B cell (primary cell): ENCODE data around the gene ANAPC4.

ENCODE experiments used
- EZH2 ChIP-seq: IDR thresholded peaks from 2 replicates; pipeline ENCODE4 v1.6.1; 2012; ENCODE audit warnings: borderline replicate concordance, low read depth, mild to moderate bottlenecking, moderate library complexity, low read length; ENCODE audit not compliant: insufficient read depth, poor library complexity, severe bottlenecking
- TF ChIP-seq, protein P1 (sequence below): fragments of 200-600 bp; IDR thresholded peaks from one replicate; pipeline ENCODE4 v1.8.0; 2022; ENCODE audit warnings: antibody characterized with exemption, mild to moderate bottlenecking

DNA sequence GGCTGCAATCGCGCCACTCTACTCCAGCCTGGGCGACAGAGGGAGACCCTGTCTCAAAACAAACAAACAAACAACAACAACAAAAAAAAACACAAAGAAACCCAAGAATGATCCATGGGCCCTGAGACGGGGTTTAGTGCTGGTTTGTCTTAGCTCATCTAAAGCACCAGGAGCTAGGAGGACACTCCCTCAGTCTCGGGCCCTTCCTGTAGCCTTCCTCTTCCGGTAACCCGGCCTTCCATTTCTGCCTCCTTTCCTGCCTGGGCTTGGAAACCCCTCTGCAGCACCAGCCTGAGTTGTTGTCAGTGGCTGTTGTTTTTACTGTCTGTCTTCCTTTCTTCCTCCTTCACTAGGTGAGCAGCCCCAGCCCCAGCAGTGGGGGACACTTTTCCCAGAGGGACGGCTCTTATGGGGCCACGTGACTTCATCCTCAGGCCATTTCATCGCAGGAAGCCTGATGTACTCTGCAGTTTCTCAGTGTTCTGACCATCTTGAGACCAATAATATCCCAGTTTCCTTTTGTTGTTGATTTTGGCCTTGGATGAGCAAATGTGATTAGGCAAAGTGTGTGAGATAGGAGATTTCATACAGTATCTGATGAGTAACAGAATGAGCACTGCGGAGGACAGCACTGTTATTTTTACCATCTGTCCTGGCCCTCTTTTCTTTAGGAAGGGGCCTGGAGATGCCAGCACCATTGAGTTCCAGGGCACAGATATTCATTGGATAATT, 90.1 kb downstream of the ANAPC4 start:
- TF ChIP-seq, protein P1, sequence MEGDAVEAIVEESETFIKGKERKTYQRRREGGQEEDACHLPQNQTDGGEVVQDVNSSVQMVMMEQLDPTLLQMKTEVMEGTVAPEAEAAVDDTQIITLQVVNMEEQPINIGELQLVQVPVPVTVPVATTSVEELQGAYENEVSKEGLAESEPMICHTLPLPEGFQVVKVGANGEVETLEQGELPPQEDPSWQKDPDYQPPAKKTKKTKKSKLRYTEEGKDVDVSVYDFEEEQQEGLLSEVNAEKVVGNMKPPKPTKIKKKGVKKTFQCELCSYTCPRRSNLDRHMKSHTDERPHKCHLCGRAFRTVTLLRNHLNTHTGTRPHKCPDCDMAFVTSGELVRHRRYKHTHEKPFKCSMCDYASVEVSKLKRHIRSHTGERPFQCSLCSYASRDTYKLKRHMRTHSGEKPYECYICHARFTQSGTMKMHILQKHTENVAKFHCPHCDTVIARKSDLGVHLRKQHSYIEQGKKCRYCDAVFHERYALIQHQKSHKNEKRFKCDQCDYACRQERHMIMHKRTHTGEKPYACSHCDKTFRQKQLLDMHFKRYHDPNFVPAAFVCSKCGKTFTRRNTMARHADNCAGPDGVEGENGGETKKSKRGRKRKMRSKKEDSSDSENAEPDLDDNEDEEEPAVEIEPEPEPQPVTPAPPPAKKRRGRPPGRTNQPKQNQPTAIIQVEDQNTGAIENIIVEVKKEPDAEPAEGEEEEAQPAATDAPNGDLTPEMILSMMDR = no peak
- TF ChIP-seq EZH2 = no peak
